Esophagus muscularis mucosa (tissue), 4 donors: ENCODE results near the gene PROKR1. TPM values are rescaled to one million over a fixed set of nuclear protein-coding genes. Genes with fewer than 3 reads are reported as not detected.

Source experiments
- DNase-seq: peaks from one replicate; pipeline ENCODE4 v3.0.0-alpha.2; 2017; ENCODE audit errors: extremely low spot score
- H3K27ac ChIP-seq, 4 donors: fragments of 200-600 bp; sonication (generic); replicated peaks in 1 of 4; 1 replicate in 3 of 4; 2 replicates in 1 of 4; pipeline ENCODE4 v1.5.1; 2016 to 2019; ENCODE audit warnings: mild to moderate bottlenecking in 1 of 4
- H3K27me3 ChIP-seq, 4 donors: fragments of 200-600 bp; sonication (generic); one replicate each; pipeline versions ENCODE4 v1.5.1 to v1.6.0; 2016 to 2019
- H3K36me3 ChIP-seq, 4 donors: fragments of 200-600 bp; sonication (generic); one replicate each; pipeline ENCODE4 v1.5.1; 2016 to 2019
- H3K4me1 ChIP-seq, 4 donors: fragments of 200-600 bp; sonication (generic); one replicate each; pipeline ENCODE4 v1.5.1; 2016 to 2019
- H3K4me3 ChIP-seq, 4 donors: fragments of 200-600 bp; sonication (generic); 1 replicate in 2 of 4; 2 replicates in 2 of 4; pipeline ENCODE4 v1.5.1; 2016 to 2019; ENCODE audit warnings: mild to moderate bottlenecking in 4 of 4, moderate library complexity in 1 of 4
- H3K9me3 ChIP-seq, 4 donors: fragments of 200-600 bp; sonication (generic); 1 replicate in 3 of 4; 2 replicates in 1 of 4; pipeline ENCODE4 v1.5.1; 2016 to 2019
- EP300 ChIP-seq: sonication (generic); formaldehyde crosslinking; IDR thresholded peaks from one replicate; pipeline ENCODE4 v1.6.1; 2017; ENCODE audit warnings: antibody characterized with exemption
- POLR2A ChIP-seq: fragments of 450-650 bp; IDR thresholded peaks from one replicate; pipeline ENCODE4 v1.6.1; 2017; ENCODE audit warnings: antibody characterized with exemption, moderate library complexity, mild to moderate bottlenecking, low read depth
- POLR2AphosphoS5 ChIP-seq, 2 donors: sonication (generic); formaldehyde crosslinking; IDR thresholded peaks; one replicate each; pipeline ENCODE4 v1.6.1; 2017; ENCODE audit warnings: antibody characterized with exemption in 2 of 2
- WGBS: methylation state at CpG from one replicate; pipeline ENCODE4 v1.1.5; 2018; 5-methylcytosine and 5-hydroxymethylcytosine counted together
- intact Hi-C: fragments of 100-400 bp; cut with DNase I; formaldehyde crosslinking; loops from one replicate; pipeline ENCODE4 v1.15.1; 2023
- total RNA-seq, 4 donors: library from RNA; depleted of rRNA; stranded (reverse); fragments of >200 nt; gene quantifications; one replicate each; pipeline versions ENCODE4 v1.1.0 to v1.2.1, GENCODE V29; 2016
- TF ChIP-seq, protein P1 (sequence below), 3 experiments: fragments of 200-600 bp in 2 of 3; fragments of 450-650 bp in 1 of 3; sonication (generic) in 2 of 3; IDR thresholded peaks; one replicate each; pipeline ENCODE4 v1.5.1; 2017 to 2019; ENCODE audit warnings: antibody characterized with exemption in 3 of 3, mild to moderate bottlenecking in 2 of 3, moderate library complexity in 1 of 3

The PROKR1 gene
- total RNA-seq, 4 donors from 2014 or later, result not detected

DNA sequence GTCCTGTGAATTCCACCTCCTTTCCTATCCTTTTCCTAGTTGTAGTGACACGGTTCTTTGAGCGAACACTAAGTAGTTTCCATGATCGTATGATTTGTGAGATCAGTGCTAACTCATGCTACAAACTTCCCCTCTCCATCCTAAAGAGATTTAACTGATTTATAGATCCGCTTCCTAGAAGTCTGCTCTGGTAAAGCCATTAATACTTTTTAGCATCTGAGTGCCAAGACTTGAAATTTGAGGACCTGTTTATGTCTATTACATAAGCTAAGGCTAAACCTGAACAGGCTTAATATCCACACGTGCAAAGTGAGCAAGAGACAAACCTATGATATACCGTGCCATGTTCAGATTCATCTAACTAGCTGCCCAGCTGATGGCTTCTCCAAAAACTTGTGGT lies 14.9 kb downstream of the PROKR1 start:
- Histone ChIP-seq H3K4me3 (no peak overlapping the region), H3K36me3 (no peaks in the 10 kb centered on the region), H3K27ac (no peak overlapping the region), H3K4me1 (no peaks in the 10 kb centered on the region), H3K27me3 (peaks cover 0 to 18% (median 0%) of the 10 kb centered on the region in 4 donors), H3K9me3 (no peaks in the 10 kb centered on the region)
- no peak for DNase-seq
- TF ChIP-seq, protein P1, sequence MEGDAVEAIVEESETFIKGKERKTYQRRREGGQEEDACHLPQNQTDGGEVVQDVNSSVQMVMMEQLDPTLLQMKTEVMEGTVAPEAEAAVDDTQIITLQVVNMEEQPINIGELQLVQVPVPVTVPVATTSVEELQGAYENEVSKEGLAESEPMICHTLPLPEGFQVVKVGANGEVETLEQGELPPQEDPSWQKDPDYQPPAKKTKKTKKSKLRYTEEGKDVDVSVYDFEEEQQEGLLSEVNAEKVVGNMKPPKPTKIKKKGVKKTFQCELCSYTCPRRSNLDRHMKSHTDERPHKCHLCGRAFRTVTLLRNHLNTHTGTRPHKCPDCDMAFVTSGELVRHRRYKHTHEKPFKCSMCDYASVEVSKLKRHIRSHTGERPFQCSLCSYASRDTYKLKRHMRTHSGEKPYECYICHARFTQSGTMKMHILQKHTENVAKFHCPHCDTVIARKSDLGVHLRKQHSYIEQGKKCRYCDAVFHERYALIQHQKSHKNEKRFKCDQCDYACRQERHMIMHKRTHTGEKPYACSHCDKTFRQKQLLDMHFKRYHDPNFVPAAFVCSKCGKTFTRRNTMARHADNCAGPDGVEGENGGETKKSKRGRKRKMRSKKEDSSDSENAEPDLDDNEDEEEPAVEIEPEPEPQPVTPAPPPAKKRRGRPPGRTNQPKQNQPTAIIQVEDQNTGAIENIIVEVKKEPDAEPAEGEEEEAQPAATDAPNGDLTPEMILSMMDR (IDR thresholded peaks at IDR 0.05), result no peak
- no peak for TF ChIP-seq POLR2AphosphoS5 (IDR thresholded peaks at IDR 0.05)
- TF ChIP-seq EP300, result no peak
- TF ChIP-seq POLR2A, result no peak
- 52% methylated on average over 6 of the region's 6 CpGs for WGBS
- intact Hi-C loops, result no loop called here

- no peaks in the 10 kb centered on the region for H3K4me1 ChIP-seq
- H3K27me3 ChIP-seq, result peaks cover 0 to 15% (median 0%) of the 10 kb centered on the region in 4 donors
- H3K36me3 ChIP-seq, result no peaks in the 10 kb centered on the region
- TF ChIP-seq EP300, result no peak
- no peak for TF ChIP-seq POLR2AphosphoS5 (IDR thresholded peaks at IDR 0.05)
- TF ChIP-seq POLR2A, result no peak
- TF ChIP-seq, protein P1 (IDR thresholded peaks at IDR 0.05), result no peak
- no peak overlapping the region for H3K4me3 ChIP-seq
- no peak for DNase-seq
- no peaks in the 10 kb centered on the region for H3K9me3 ChIP-seq
- no peak overlapping the region for H3K27ac ChIP-seq
- intact Hi-C loops, result no loop called here
Observed at GRCh38 chr2:68659081-68659480, 15.7 kb downstream of the PROKR1 start.

GRCh38 chr2:68660658-68661057 lies 17.3 kb downstream of the PROKR1 start:
- intact Hi-C loops, result no loop called here
- Histone ChIP-seq H3K4me1 (no peaks in the 10 kb centered on the region), H3K36me3 (no peaks in the 10 kb centered on the region), H3K27me3 (peaks cover 0 to 15% (median 0%) of the 10 kb centered on the region in 4 donors), H3K9me3 (no peaks in the 10 kb centered on the region), H3K4me3 (no peak overlapping the region), H3K27ac (no peak overlapping the region)
- DNase-seq, result peak; percentile 79
- TF ChIP-seq POLR2A (no peak), POLR2AphosphoS5 (IDR thresholded peaks at IDR 0.05) (no peak), EP300 (no peak)
- TF ChIP-seq, protein P1 (IDR thresholded peaks at IDR 0.05), result no peak
- 58% methylated on average over 3 of the region's 3 CpGs for WGBS

GRCh38 chr2:68662466-68662865 lies 19.1 kb downstream of the PROKR1 start:
- H3K4me3 ChIP-seq, result no peak overlapping the region
- intact Hi-C loops, result no loop called here
- WGBS, result 60% methylated on average over 2 of the region's 2 CpGs
- no peak for DNase-seq
- H3K27me3 ChIP-seq, result peaks cover 0 to 1% (median 0%) of the 10 kb centered on the region in 4 donors
- TF ChIP-seq POLR2A (no peak), POLR2AphosphoS5 (IDR thresholded peaks at IDR 0.05) (no peak), EP300 (no peak)
- TF ChIP-seq, protein P1 (IDR thresholded peaks at IDR 0.05), result no peak
- H3K4me1 ChIP-seq, result no peaks in the 10 kb centered on the region
- H3K36me3 ChIP-seq, result no peaks in the 10 kb centered on the region
- no peak overlapping the region for H3K27ac ChIP-seq
- no peaks in the 10 kb centered on the region for H3K9me3 ChIP-seq

DNA sequence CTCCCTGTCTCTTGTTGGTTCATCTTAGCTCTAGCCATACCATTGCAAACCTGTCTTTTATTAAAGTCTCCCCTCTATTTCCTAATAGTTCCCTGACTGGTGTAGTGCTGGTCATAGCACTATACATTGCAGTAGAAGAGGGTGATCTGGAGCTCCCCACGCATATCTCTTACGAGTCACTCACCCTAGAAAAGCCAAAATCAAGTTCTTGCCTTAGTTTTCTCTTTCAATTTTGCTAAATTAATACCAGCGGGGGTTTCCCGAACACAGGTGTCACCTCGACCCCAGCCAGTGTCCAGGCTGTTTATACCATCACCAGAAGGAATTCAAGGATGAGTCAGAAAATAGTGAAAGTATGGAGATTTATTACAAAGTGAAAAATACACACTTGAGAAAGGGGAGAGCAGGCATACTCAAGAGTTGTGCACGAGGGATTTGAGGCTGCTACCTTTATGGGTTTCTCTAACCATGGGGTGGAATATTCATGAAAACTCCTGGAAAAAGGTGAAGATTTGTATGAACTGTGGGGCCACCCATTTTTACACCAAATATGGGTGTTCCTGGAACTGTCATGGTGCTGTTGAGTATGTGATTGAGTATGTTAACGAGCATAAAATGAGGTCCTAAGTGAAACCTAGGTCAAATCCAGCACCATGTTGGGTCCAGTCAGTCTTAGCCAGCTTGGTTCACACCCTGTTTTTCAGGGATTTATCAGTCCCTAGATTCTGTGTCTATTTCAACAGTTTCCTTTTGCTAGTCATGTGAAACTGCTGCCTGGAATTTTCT lies 20.2 kb downstream of the PROKR1 start:
- intact Hi-C loops, result no loop called here
- H3K36me3 ChIP-seq, result no peaks in the 10 kb centered on the region
- no peaks in the 10 kb centered on the region for H3K4me1 ChIP-seq
- no peak overlapping the region for H3K4me3 ChIP-seq
- no peaks in the 10 kb centered on the region for H3K27me3 ChIP-seq
- H3K9me3 ChIP-seq, result no peaks in the 10 kb centered on the region
- 71% methylated on average over 7 of the region's 7 CpGs for WGBS
- no peak overlapping the region for H3K27ac ChIP-seq
- DNase-seq, result no peak
- TF ChIP-seq POLR2AphosphoS5 (IDR thresholded peaks at IDR 0.05) (no peak), POLR2A (no peak), EP300 (no peak)
- TF ChIP-seq, protein P1 (IDR thresholded peaks at IDR 0.05), result no peak
